Naive B cell (primary cell): Measurements from ENCODE around the gene TXNDC16. TPM values are rescaled to one million over a fixed set of nuclear protein-coding genes. Genes with fewer than 3 reads are reported as not detected.

Experiments used
- ATAC-seq, 2 donors: fragments of 150-1000 bp; cut with Tn5 transposase; 2 replicates each; pipeline ENCODE4 v1.10.0; 2021; ENCODE audit warnings: low read depth in 2 of 2, mild to moderate bottlenecking in 2 of 2, moderate library complexity in 2 of 2
- DNase-seq: peaks from one replicate; pipeline ENCODE4 v3.0.0; 2022
- H3K27ac Mint-ChIP-seq, 6 donors: one replicate each; pipeline ENCODE4 v1.8.0; 2020 to 2022; ENCODE audit warnings: mild to moderate bottlenecking in 6 of 6, mixed read lengths in 6 of 6, moderate library complexity in 5 of 6, inconsistent platforms in 2 of 6
- H3K27me3 Mint-ChIP-seq, 3 donors: one replicate each; pipeline ENCODE4 v1.8.0; 2021 to 2022; ENCODE audit warnings: mixed read lengths in 3 of 3, mild to moderate bottlenecking in 1 of 3
- H3K36me3 Mint-ChIP-seq, 2 donors: one replicate each; pipeline ENCODE4 v1.8.0; 2020 to 2022; ENCODE audit warnings: mixed read lengths in 2 of 2, inconsistent platforms in 1 of 2, mild to moderate bottlenecking in 1 of 2
- H3K4me1 Mint-ChIP-seq, 3 donors: one replicate each; pipeline ENCODE4 v1.8.0; 2020 to 2022; ENCODE audit warnings: mixed read lengths in 3 of 3, inconsistent platforms in 1 of 3, mild to moderate bottlenecking in 1 of 3, moderate library complexity in 1 of 3
- H3K4me3 Mint-ChIP-seq, 8 donors: one replicate each; pipeline ENCODE4 v1.8.0; 2020 to 2022; ENCODE audit warnings: mild to moderate bottlenecking in 8 of 8, mixed read lengths in 8 of 8, moderate library complexity in 8 of 8, inconsistent platforms in 2 of 8
- H3K9me3 Mint-ChIP-seq, 7 donors: one replicate each; pipeline ENCODE4 v1.8.0; 2020 to 2022; ENCODE audit warnings: mixed read lengths in 7 of 7, mild to moderate bottlenecking in 5 of 7, inconsistent platforms in 2 of 7, moderate library complexity in 1 of 7
- polyA plus RNA-seq, 6 donors: library from polyadenylated mRNA; unstranded; fragments of 300-500 nt; fragmentation: Illumina TruSeq; gene quantifications; one replicate each; pipeline ENCODE4 v1.2.3, GENCODE V29; 2021; ENCODE audit warnings: low read depth in 6 of 6

The TXNDC16 gene
- polyA plus RNA-seq, 6 donors from 2014 or later, result 0.78 to 1.9 (median 1.4) TPM; not detected in 1

- ATAC-seq (no peak), DNase-seq (no peak)
- Mint-ChIP-seq H3K4me1 (no peaks in the 10 kb centered on the region), H3K27me3 (no peaks in the 10 kb centered on the region), H3K4me3 (no peak overlapping the region), H3K36me3 (no peaks in the 10 kb centered on the region), H3K9me3 (no peaks in the 10 kb centered on the region), H3K27ac (no peak overlapping the region)
Observed at GRCh38 chr14:52422650-52423356, 129.5 kb downstream of the TXNDC16 start.

GRCh38 chr14:52417139-52417538, 135.2 kb downstream of the TXNDC16 start:
- Mint-ChIP-seq H3K27ac (no peak overlapping the region), H3K4me3 (no peak overlapping the region), H3K4me1 (no peaks in the 10 kb centered on the region), H3K36me3 (no peaks in the 10 kb centered on the region), H3K27me3 (no peaks in the 10 kb centered on the region), H3K9me3 (no peaks in the 10 kb centered on the region)
- ATAC-seq (no peak), DNase-seq (no peak)

GRCh38 chr14:52413729-52414408, 138.4 kb downstream of the TXNDC16 start:
- no peaks in the 10 kb centered on the region for H3K4me1 Mint-ChIP-seq
- DNase-seq (no peak), ATAC-seq (no peak)
- H3K9me3 Mint-ChIP-seq, result no peaks in the 10 kb centered on the region
- H3K36me3 Mint-ChIP-seq, result no peaks in the 10 kb centered on the region
- peak overlapping the region in 1 of 6 donors; percentile 16 for H3K27ac Mint-ChIP-seq
- H3K4me3 Mint-ChIP-seq, result no peak overlapping the region
- H3K27me3 Mint-ChIP-seq, result no peaks in the 10 kb centered on the region

GRCh38 chr14:52412426-52412825, 139.9 kb downstream of the TXNDC16 start:
- no peaks in the 10 kb centered on the region for H3K27me3 Mint-ChIP-seq
- H3K9me3 Mint-ChIP-seq, result no peaks in the 10 kb centered on the region
- H3K4me1 Mint-ChIP-seq, result no peaks in the 10 kb centered on the region
- ATAC-seq, result no peak
- no peak overlapping the region for H3K4me3 Mint-ChIP-seq
- DNase-seq, result no peak
- no peak overlapping the region for H3K27ac Mint-ChIP-seq
- no peaks in the 10 kb centered on the region for H3K36me3 Mint-ChIP-seq

- ATAC-seq, result no peak
- peaks cover 7 to 23% (median 21%) of the 10 kb centered on the region in 3 donors for H3K27me3 Mint-ChIP-seq
- H3K4me3 Mint-ChIP-seq, result no peak overlapping the region
- DNase-seq, result no peak
- H3K27ac Mint-ChIP-seq, result no peak overlapping the region
- no peaks in the 10 kb centered on the region for H3K4me1 Mint-ChIP-seq
- no peaks in the 10 kb centered on the region for H3K36me3 Mint-ChIP-seq
- no peaks in the 10 kb centered on the region for H3K9me3 Mint-ChIP-seq
Observed at GRCh38 chr14:52405314-52405713, 147.0 kb downstream of the TXNDC16 start.

GRCh38 chr14:52402812-52403526, 149.3 kb downstream of the TXNDC16 start:
- no peak overlapping the region for H3K27ac Mint-ChIP-seq
- H3K27me3 Mint-ChIP-seq, result peaks cover 7 to 27% (median 21%) of the 10 kb centered on the region in 3 donors
- no peaks in the 10 kb centered on the region for H3K36me3 Mint-ChIP-seq
- ATAC-seq (no peak), DNase-seq (no peak)
- no peaks in the 10 kb centered on the region for H3K9me3 Mint-ChIP-seq
- no peak overlapping the region for H3K4me3 Mint-ChIP-seq
- H3K4me1 Mint-ChIP-seq, result no peaks in the 10 kb centered on the region

GRCh38 chr14:52400846-52401245, 151.5 kb downstream of the TXNDC16 start:
- H3K27me3 Mint-ChIP-seq, result peaks cover 11 to 27% (median 26%) of the 10 kb centered on the region in 3 donors
- no peak overlapping the region for H3K27ac Mint-ChIP-seq
- no peak overlapping the region for H3K4me3 Mint-ChIP-seq
- DNase-seq, result no peak
- ATAC-seq, result no peak
- H3K36me3 Mint-ChIP-seq, result no peaks in the 10 kb centered on the region
- peaks cover 0 to 3% (median 1%) of the 10 kb centered on the region in 3 donors for H3K4me1 Mint-ChIP-seq
- peaks cover 0 to 2% (median 0%) of the 10 kb centered on the region in 7 donors for H3K9me3 Mint-ChIP-seq

GRCh38 chr14:52399921-52400595, 152.2 kb downstream of the TXNDC16 start:
- no peak overlapping the region for H3K4me3 Mint-ChIP-seq
- H3K9me3 Mint-ChIP-seq, result peaks cover 0 to 4% (median under 1%) of the 10 kb centered on the region in 7 donors
- no peaks in the 10 kb centered on the region for H3K36me3 Mint-ChIP-seq
- H3K27ac Mint-ChIP-seq, result no peak overlapping the region
- peaks cover 11 to 29% (median 26%) of the 10 kb centered on the region in 3 donors for H3K27me3 Mint-ChIP-seq
- DNase-seq (no peak), ATAC-seq (no peak)
- peaks cover 0 to 6% (median 5%) of the 10 kb centered on the region in 3 donors for H3K4me1 Mint-ChIP-seq

GRCh38 chr14:52399104-52399503, 153.2 kb downstream of the TXNDC16 start:
- peaks cover 0 to 4% (median 2%) of the 10 kb centered on the region in 7 donors for H3K9me3 Mint-ChIP-seq
- no peak overlapping the region for H3K4me3 Mint-ChIP-seq
- H3K27ac Mint-ChIP-seq, result peak overlapping the region in 1 of 6 donors; percentile 0
- ATAC-seq (no peak), DNase-seq (no peak)
- H3K27me3 Mint-ChIP-seq, result peaks cover 8 to 21% (median 20%) of the 10 kb centered on the region in 3 donors
- H3K4me1 Mint-ChIP-seq, result peaks cover 0 to 6% (median 5%) of the 10 kb centered on the region in 3 donors
- H3K36me3 Mint-ChIP-seq, result no peaks in the 10 kb centered on the region

GRCh38 chr14:52397844-52398243, 154.5 kb downstream of the TXNDC16 start:
- DNase-seq (no peak), ATAC-seq (no peak)
- Mint-ChIP-seq H3K4me1 (peaks cover 0 to 6% (median 5%) of the 10 kb centered on the region in 3 donors), H3K4me3 (no peak overlapping the region), H3K36me3 (no peaks in the 10 kb centered on the region), H3K27me3 (peaks cover 10 to 18% (median 12%) of the 10 kb centered on the region in 3 donors), H3K27ac (no peak overlapping the region), H3K9me3 (peaks cover 0 to 4% (median 2%) of the 10 kb centered on the region in 7 donors)

- Mint-ChIP-seq H3K9me3 (peaks cover 0 to 4% (median 2%) of the 10 kb centered on the region in 7 donors), H3K27me3 (peaks cover 8 to 10% (median 8%) of the 10 kb centered on the region in 3 donors), H3K4me1 (peaks cover 0 to 6% (median 5%) of the 10 kb centered on the region in 3 donors), H3K4me3 (peak overlapping the region in 1 of 8 donors; percentile 16), H3K27ac (no peak overlapping the region), H3K36me3 (no peaks in the 10 kb centered on the region)
- DNase-seq, result no peak
- no peak for ATAC-seq
Observed at GRCh38 chr14:52395728-52396127, 156.6 kb downstream of the TXNDC16 start.

GRCh38 chr14:52391881-52392615, 160.3 kb downstream of the TXNDC16 start:
- no peaks in the 10 kb centered on the region for H3K36me3 Mint-ChIP-seq
- H3K9me3 Mint-ChIP-seq, result peaks cover 0 to 11% (median 1%) of the 10 kb centered on the region in 7 donors
- ATAC-seq (no peak), DNase-seq (no peak)
- H3K4me3 Mint-ChIP-seq, result no peak overlapping the region
- H3K27me3 Mint-ChIP-seq, result peaks cover 11 to 15% (median 12%) of the 10 kb centered on the region in 3 donors
- peaks cover 0 to 6% (median 5%) of the 10 kb centered on the region in 3 donors for H3K4me1 Mint-ChIP-seq
- H3K27ac Mint-ChIP-seq, result no peak overlapping the region
